Measurements from ENCODE around the gene MAN2A1.

The MAN2A1 gene

DNA sequence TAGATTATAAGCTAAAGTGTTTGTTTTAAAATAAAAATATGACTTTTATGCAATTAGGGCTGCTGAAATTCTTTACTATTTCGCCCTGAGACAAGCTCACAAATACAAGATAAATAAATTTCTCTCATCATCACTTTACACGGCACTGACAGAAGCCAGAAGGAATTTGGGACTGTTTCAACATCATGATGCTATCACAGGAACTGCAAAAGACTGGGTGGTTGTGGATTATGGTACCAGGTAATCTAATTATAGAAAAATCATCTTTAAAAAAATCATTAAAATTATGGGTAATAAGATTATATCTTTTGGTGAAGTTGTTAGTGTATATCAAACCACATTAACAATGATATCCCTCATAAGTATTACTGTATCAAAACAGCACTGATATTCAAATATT is 95.0 kb downstream of the MAN2A1 start:
- POLR2A ChIA-PET: no interaction called here
- Histone ChIP-seq H3K4me3 (ENCODE audit: low read depth, low read length) (no peak overlapping the region), H3K4me1 (ENCODE audit: control insufficient read depth, insufficient read depth, low read length) (no peaks in the 10 kb centered on the region), H3K9me3 (ENCODE audit: control insufficient read depth, insufficient read depth, low read depth, low read length) (no peaks in the 10 kb centered on the region), H3K27ac (ENCODE audit: extremely low read depth, low read depth, low read length) (no peak overlapping the region), H3K36me3 (ENCODE audit: control insufficient read depth in 2 of 2, insufficient read depth in 1 of 2, low read length in 2 of 2) (no peaks in the 10 kb centered on the region)
- TF ChIP-seq ZNF776 (tag by site-specific recombination; IDR thresholded peaks at IDR 0.05; ENCODE audit: borderline replicate concordance): no peak
- TF ChIP-seq, protein P1, sequence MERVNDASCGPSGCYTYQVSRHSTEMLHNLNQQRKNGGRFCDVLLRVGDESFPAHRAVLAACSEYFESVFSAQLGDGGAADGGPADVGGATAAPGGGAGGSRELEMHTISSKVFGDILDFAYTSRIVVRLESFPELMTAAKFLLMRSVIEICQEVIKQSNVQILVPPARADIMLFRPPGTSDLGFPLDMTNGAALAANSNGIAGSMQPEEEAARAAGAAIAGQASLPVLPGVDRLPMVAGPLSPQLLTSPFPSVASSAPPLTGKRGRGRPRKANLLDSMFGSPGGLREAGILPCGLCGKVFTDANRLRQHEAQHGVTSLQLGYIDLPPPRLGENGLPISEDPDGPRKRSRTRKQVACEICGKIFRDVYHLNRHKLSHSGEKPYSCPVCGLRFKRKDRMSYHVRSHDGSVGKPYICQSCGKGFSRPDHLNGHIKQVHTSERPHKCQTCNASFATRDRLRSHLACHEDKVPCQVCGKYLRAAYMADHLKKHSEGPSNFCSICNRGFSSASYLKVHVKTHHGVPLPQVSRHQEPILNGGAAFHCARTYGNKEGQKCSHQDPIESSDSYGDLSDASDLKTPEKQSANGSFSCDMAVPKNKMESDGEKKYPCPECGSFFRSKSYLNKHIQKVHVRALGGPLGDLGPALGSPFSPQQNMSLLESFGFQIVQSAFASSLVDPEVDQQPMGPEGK (tag by site-specific recombination; IDR thresholded peaks at IDR 0.05): no peak
- no peak for TF ChIP-seq ZNF555 (tag by site-specific recombination; conservative IDR thresholded peaks at IDR 0.05)
- no peak for TF ChIP-seq GLIS2 (tag by site-specific recombination; IDR thresholded peaks at IDR 0.05)
- TF ChIP-seq ZNF138 (tag by site-specific recombination; IDR thresholded peaks at IDR 0.05; ENCODE audit: borderline replicate concordance): no peak
- TF ChIP-seq ZNF174 (tag by site-specific recombination; IDR thresholded peaks at IDR 0.05): no peak
- TF ChIP-seq ZNF274 (IDR thresholded peaks at IDR 0.05; ENCODE audit: low read length): no peak
- TF ChIP-seq ZNF274 (tag by site-specific recombination; IDR thresholded peaks at IDR 0.05; ENCODE audit: borderline replicate concordance): no peak
- no peak for TF ChIP-seq ZNF558 (tag by site-specific recombination; IDR thresholded peaks at IDR 0.05)
- no peak for TF ChIP-seq MEIS1 (CRISPR knock-in tag; IDR thresholded peaks at IDR 0.05; ENCODE audit: borderline replicate concordance)
- CTCF ChIA-PET: interaction anchor here (0.6 kb wide), 1 partner anchor 1534 kb away, joined by 3 read pairs; no protein-coding TSS in a partner anchor

- Histone ChIP-seq H3K9me3 (ENCODE audit: control insufficient read depth, insufficient read depth, low read depth, low read length) (no peaks in the 10 kb centered on the region), H3K4me1 (ENCODE audit: control insufficient read depth, insufficient read depth, low read length) (no peaks in the 10 kb centered on the region), H3K36me3 (ENCODE audit: control insufficient read depth in 2 of 2, insufficient read depth in 1 of 2, low read length in 2 of 2) (no peaks in the 10 kb centered on the region; a peak in 1 of 3 replicates), H3K4me3 (ENCODE audit: low read depth, low read length) (no peak overlapping the region), H3K27ac (ENCODE audit: extremely low read depth, low read depth, low read length) (no peak overlapping the region)
- TF ChIP-seq ZNF394 (tag by site-specific recombination; IDR thresholded peaks at IDR 0.05; ENCODE audit: borderline replicate concordance): no peak
- no peak for TF ChIP-seq BCL11A (tag by site-specific recombination; IDR thresholded peaks at IDR 0.05; ENCODE audit: low read depth)
- no peak for TF ChIP-seq ZNF391 (tag by site-specific recombination; IDR thresholded peaks at IDR 0.05; ENCODE audit: borderline replicate concordance, low read depth)
- ChIA-PET POLR2A (no interaction called here), CTCF (no interaction called here)
Measured at GRCh38 chr5:109786206-109786855, 96.6 kb downstream of the MAN2A1 start.

DNA sequence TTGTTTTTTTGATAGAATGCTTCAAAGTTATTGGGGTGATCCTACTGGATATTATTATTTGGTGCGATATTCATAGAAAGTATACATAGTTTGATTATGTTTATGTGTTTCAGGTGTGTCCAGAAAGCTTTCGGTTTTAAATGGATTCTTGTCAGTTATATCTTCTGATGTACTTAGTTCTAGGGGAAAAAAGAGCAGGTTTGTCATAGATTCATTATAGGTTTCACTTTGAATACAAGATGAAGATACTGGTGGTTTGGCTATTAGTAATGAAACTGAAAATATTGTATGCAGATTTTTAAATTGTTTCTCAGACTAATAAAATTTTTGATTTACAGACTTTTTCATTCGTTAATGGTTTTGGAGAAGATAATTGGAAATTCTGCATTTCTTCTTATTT is 98.9 kb downstream of the MAN2A1 start:
- CTCF ChIA-PET: no interaction called here
- Histone ChIP-seq H3K27ac (ENCODE audit: extremely low read depth, low read depth, low read length) (no peak overlapping the region), H3K4me3 (ENCODE audit: low read depth, low read length) (no peak overlapping the region), H3K9me3 (ENCODE audit: control insufficient read depth, insufficient read depth, low read depth, low read length) (no peaks in the 10 kb centered on the region; the same call in 1 of the 2 replicates), H3K36me3 (ENCODE audit: control insufficient read depth in 2 of 2, insufficient read depth in 1 of 2, low read length in 2 of 2) (peaks cover 0 to 16% of the 10 kb centered on the region in 2 experiments; a peak in 2 of 3 replicates), H3K4me1 (ENCODE audit: control insufficient read depth, insufficient read depth, low read length) (no peaks in the 10 kb centered on the region)
- POLR2A ChIA-PET: no interaction called here
- TF ChIP-seq OVOL3 (tag by site-specific recombination; IDR thresholded peaks at IDR 0.05) (no peak), TRIM28 (IDR thresholded peaks at IDR 0.05; ENCODE audit: borderline replicate concordance, low read length) (no peak), ZNF530 (tag by site-specific recombination; IDR thresholded peaks at IDR 0.05; ENCODE audit: low read depth) (no peak), ZNF24 (tag by site-specific recombination; IDR thresholded peaks at IDR 0.05) (no peak), ZNF654 (tag by site-specific recombination; IDR thresholded peaks at IDR 0.05; ENCODE audit: low read depth) (no peak), PRDM2 (tag by site-specific recombination; IDR thresholded peaks at IDR 0.05; ENCODE audit: borderline replicate concordance) (no peak), KLF8 (tag by site-specific recombination; IDR thresholded peaks at IDR 0.05) (no peak), ZNF133 (tag by site-specific recombination; IDR thresholded peaks at IDR 0.05) (no peak), ZBTB48 (tag by site-specific recombination; IDR thresholded peaks at IDR 0.05) (no peak), ZNF529 (tag by site-specific recombination; IDR thresholded peaks at IDR 0.05; ENCODE audit: insufficient replicate concordance) (no peak), HOXD13 (CRISPR knock-in tag; IDR thresholded peaks at IDR 0.05; ENCODE audit: borderline replicate concordance) (no peak)
